ENCODE results near the gene IMP4. TPM values are rescaled to one million over a fixed set of nuclear protein-coding genes. Genes with fewer than 3 reads are reported as not detected.

Gene IMP4
- total and polyA plus RNA-seq, 12 donors = 50.6 to 190 (median 64.6) TPM

- intact Hi-C loops (cut with DNase I) = no loop called here
- Histone ChIP-seq H3K4me3 (no peak overlapping the region), H3K27me3 (no peaks in the 10 kb centered on the region), H3K36me3 (peaks cover 0 to 53% (median 32%) of the 10 kb centered on the region in 9 donors), H3K4me1 (peaks cover 3 to 19% (median 14%) of the 10 kb centered on the region in 9 donors), H3K27ac (no peak overlapping the region), H3K9me3 (no peaks in the 10 kb centered on the region)
- DNase-seq (no peak), ATAC-seq (no peak)
- WGBS, 2 donors = 84 to 87% methylated on average over 4 of the region's 4 CpGs
- no peak for TF ChIP-seq CTCF (IDR thresholded peaks at IDR 0.05)
These were observed 4.0 kb downstream of the IMP4 start for GRCh38 chr2:130346741-130347066.

- no peak for TF ChIP-seq CTCF (IDR thresholded peaks at IDR 0.05)
- 94 to 98% methylated on average over 7 of the region's 7 CpGs for WGBS, 2 donors
- no peak for ATAC-seq
These were observed 4.7 kb downstream of the IMP4 start for GRCh38 chr2:130347220-130347925.

GRCh38 chr2:130349174-130349573 is 6.5 kb downstream of the IMP4 start:
- Histone ChIP-seq H3K27me3 (no peaks in the 10 kb centered on the region), H3K4me3 (no peak overlapping the region), H3K9me3 (no peaks in the 10 kb centered on the region), H3K4me1 (peaks cover 0 to 28% (median 19%) of the 10 kb centered on the region in 9 donors), H3K36me3 (peaks cover 0 to 53% (median 32%) of the 10 kb centered on the region in 9 donors), H3K27ac (no peak overlapping the region)
- TF ChIP-seq CTCF (IDR thresholded peaks at IDR 0.05) = no peak
- no peak for ATAC-seq
- intact Hi-C loops (cut with DNase I) = no loop called here
- WGBS, 2 donors = 92 to 94% methylated on average over 3 of the region's 3 CpGs
- DNase-seq = no peak

More at GRCh38 chr2:130347220-130347925, 4.7 kb downstream of the IMP4 start:
- Histone ChIP-seq H3K9me3 (no peaks in the 10 kb centered on the region), H3K27me3 (no peaks in the 10 kb centered on the region), H3K4me1 (peaks cover 3 to 24% (median 19%) of the 10 kb centered on the region in 9 donors), H3K27ac (no peak overlapping the region), H3K36me3 (peaks cover 0 to 53% (median 32%) of the 10 kb centered on the region in 9 donors), H3K4me3 (no peak overlapping the region)
- intact Hi-C loops (cut with DNase I) = no loop called here
- DNase-seq = no peak

- TF ChIP-seq CTCF (IDR thresholded peaks at IDR 0.05) = no peak
- no peak for ATAC-seq
- H3K9me3 ChIP-seq = no peaks in the 10 kb centered on the region
- intact Hi-C loops (cut with DNase I) = no loop called here
- 51 to 57% methylated on average over 7 of the region's 7 CpGs for WGBS, 2 donors
- H3K4me1 ChIP-seq = peaks cover 3 to 43% (median 35%) of the 10 kb centered on the region in 9 donors
- peaks cover 0 to 29% (median 9%) of the 10 kb centered on the region in 9 donors for H3K36me3 ChIP-seq
- DNase-seq = no peak
- H3K27me3 ChIP-seq = no peaks in the 10 kb centered on the region
- peak overlapping the region in 5 of 10 donors; percentile 4 to 19 (median 15) for H3K4me3 ChIP-seq
- H3K27ac ChIP-seq = peak overlapping the region in 7 of 10 donors; percentile 9 to 65 (median 60)
These were observed 9.0 kb downstream of the IMP4 start for GRCh38 chr2:130351711-130352110.

Measured in heart right ventricle (tissue), 16 donors.